GM21825 (cell line): Measurements from ENCODE around the gene ELK4.
A peak's percentile ranks its signal among the peaks of the same experiment; 100 is the strongest.
"Not testable (repeated sequence)": the region's sequence is repeated elsewhere in the genome, so short reads cannot be mapped to it uniquely, and the experiment has no call there.

Source experiments
- ATAC-seq: cut with Tn5 transposase; IDR thresholded peaks from one replicate; pipeline ENCODE4 v1.9.1; 2021; ENCODE audit warnings: mild to moderate bottlenecking, moderate library complexity; ENCODE audit not compliant: unreplicated experiment

ELK4 gene

GRCh38 chr1:205664399-205665017 lies 32.7 kb upstream of the ELK4 start:
- ATAC-seq, result no peak

- ATAC-seq, result no peak
Observed at GRCh38 chr1:205663286-205663936, 31.6 kb upstream of the ELK4 start.

GRCh38 chr1:205662791-205663190 lies 31.0 kb upstream of the ELK4 start:
- no peak for ATAC-seq

GRCh38 chr1:205662135-205662738 lies 30.4 kb upstream of the ELK4 start:
- ATAC-seq, result no peak

- ATAC-seq, result no peak
Observed at GRCh38 chr1:205661429-205662134, 29.8 kb upstream of the ELK4 start.

GRCh38 chr1:205660361-205660760 lies 28.6 kb upstream of the ELK4 start:
- ATAC-seq, result no peak

GRCh38 chr1:205658943-205659581 lies 27.3 kb upstream of the ELK4 start:
- ATAC-seq, result peak; percentile 74

- no peak for ATAC-seq
Observed at GRCh38 chr1:205656236-205656635, 24.4 kb upstream of the ELK4 start.

- no peak for ATAC-seq
Observed at GRCh38 chr1:205652984-205653383, 21.2 kb upstream of the ELK4 start.

- ATAC-seq, result no peak
Observed at GRCh38 chr1:205650241-205650640, 18.4 kb upstream of the ELK4 start.

GRCh38 chr1:205645519-205645918 lies 13.7 kb upstream of the ELK4 start:
- no peak for ATAC-seq

- ATAC-seq, result no peak
Observed at GRCh38 chr1:205642679-205643307, 11.0 kb upstream of the ELK4 start.

GRCh38 chr1:205639567-205639966 lies 7.8 kb upstream of the ELK4 start:
- ATAC-seq, result no peak

- ATAC-seq, result no peak
Observed at GRCh38 chr1:205637854-205638468, 6.2 kb upstream of the ELK4 start.

GRCh38 chr1:205636732-205637131 lies 4.9 kb upstream of the ELK4 start:
- ATAC-seq, result no peak

GRCh38 chr1:205636138-205636530 lies 4.3 kb upstream of the ELK4 start:
- not testable (repeated sequence) for ATAC-seq

GRCh38 chr1:205633421-205633976 lies 1.7 kb upstream of the ELK4 start:
- ATAC-seq, result no peak

GRCh38 chr1:205632669-205633169 lies 908 bp upstream of the ELK4 start:
- ATAC-seq, result no peak

GRCh38 chr1:205631010-205631767 lies 622 bp downstream of the ELK4 start:
- ATAC-seq, result peak; percentile 61
